ES-I3 (cell line): Measurements from ENCODE around the gene FBXO5.
A peak's percentile ranks its signal among the peaks of the same experiment; 100 is the strongest.
"Not testable (repeated sequence)": the region's sequence is repeated elsewhere in the genome, so short reads cannot be mapped to it uniquely, and the experiment has no call there.

Source experiments
- H3K36me3 ChIP-seq: 2 replicates; pipeline ENCODE4 v1.6.1; 2013; ENCODE audit warnings: mild to moderate bottlenecking, low read length, control low read depth, moderate library complexity; ENCODE audit not compliant: insufficient read depth
- H3K4me1 ChIP-seq: 2 replicates; pipeline ENCODE4 v1.6.1; 2013; ENCODE audit warnings: mild to moderate bottlenecking, control low read depth, low read length; ENCODE audit not compliant: insufficient read depth
- H3K9ac ChIP-seq: 2 replicates; pipeline ENCODE4 v1.6.1; 2013; ENCODE audit warnings: low read depth, mild to moderate bottlenecking, low read length, moderate library complexity
- H3K9me3 ChIP-seq: 2 replicates; pipeline ENCODE4 v1.6.1; 2013; ENCODE audit warnings: mild to moderate bottlenecking, low read length, moderate library complexity; ENCODE audit not compliant: control insufficient read depth, insufficient read depth

The FBXO5 gene

GRCh38 chr6:153002613-153003365 lies 19.9 kb upstream of the FBXO5 start, which contains the start of gene MTRF1L:
Gene MTRF1L (minus strand): TSS chr6:153002709. CDS start chr6:153002685, 24 bp downstream.
- Histone ChIP-seq H3K36me3 (no peaks in the 10 kb centered on the region), H3K9me3 (no peaks in the 10 kb centered on the region), H3K4me1 (no peaks in the 10 kb centered on the region), H3K9ac (peak within 1 kb of the TSS; percentile 93)

GRCh38 chr6:153001767-153002612 lies 19.1 kb upstream of the FBXO5 start:
- Histone ChIP-seq H3K9me3 (no peaks in the 10 kb centered on the region), H3K4me1 (no peaks in the 10 kb centered on the region), H3K9ac (peak overlapping the region; percentile 93), H3K36me3 (peaks cover 4% of the 10 kb centered on the region; the same call in 1 of the 2 replicates)

GRCh38 chr6:153000790-153001189 lies 17.9 kb upstream of the FBXO5 start:
- not testable (repeated sequence) for H3K36me3 ChIP-seq, H3K4me1 ChIP-seq, H3K9me3 ChIP-seq
- H3K9ac ChIP-seq, result 0 out of 2 replicates have a peak overlapping the region, but pooled peaks have one; percentile 93

GRCh38 chr6:153000243-153000642 lies 17.4 kb upstream of the FBXO5 start:
- Histone ChIP-seq H3K4me1 (no peaks in the 10 kb centered on the region), H3K36me3 (peaks cover 4% of the 10 kb centered on the region; the same call in 1 of the 2 replicates), H3K9me3 (no peaks in the 10 kb centered on the region), H3K9ac (no peak overlapping the region)

- not testable (repeated sequence) for H3K9me3 ChIP-seq, H3K36me3 ChIP-seq, H3K4me1 ChIP-seq, H3K9ac ChIP-seq
Observed at GRCh38 chr6:152999538-152999937, 16.7 kb upstream of the FBXO5 start.

GRCh38 chr6:152993847-152994246 lies 11.0 kb upstream of the FBXO5 start:
- no peak overlapping the region for H3K9ac ChIP-seq
- no peaks in the 10 kb centered on the region for H3K9me3 ChIP-seq
- no peaks in the 10 kb centered on the region for H3K4me1 ChIP-seq
- peaks cover 16% of the 10 kb centered on the region; the same call in 1 of the 2 replicates for H3K36me3 ChIP-seq

GRCh38 chr6:152993431-152993830 lies 10.6 kb upstream of the FBXO5 start:
- H3K4me1 ChIP-seq, result no peaks in the 10 kb centered on the region
- H3K9me3 ChIP-seq, result no peaks in the 10 kb centered on the region
- H3K9ac ChIP-seq, result no peak overlapping the region
- peaks cover 16% of the 10 kb centered on the region; the same call in 1 of the 2 replicates for H3K36me3 ChIP-seq

GRCh38 chr6:152986978-152987377 lies 4.1 kb upstream of the FBXO5 start:
- H3K9me3 ChIP-seq, result no peaks in the 10 kb centered on the region
- peaks cover 6% of the 10 kb centered on the region for H3K4me1 ChIP-seq
- no peak overlapping the region for H3K9ac ChIP-seq
- H3K36me3 ChIP-seq, result peaks cover 5% of the 10 kb centered on the region; the same call in 1 of the 2 replicates

GRCh38 chr6:152985300-152985699 lies 2.5 kb upstream of the FBXO5 start:
- peak overlapping the region; percentile 99 for H3K9ac ChIP-seq
- H3K36me3 ChIP-seq, H3K9me3 ChIP-seq, H3K4me1 ChIP-seq: not testable (repeated sequence)

GRCh38 chr6:152984513-152984872 lies 1.7 kb upstream of the FBXO5 start:
- H3K9me3 ChIP-seq, result no peaks in the 10 kb centered on the region
- H3K9ac ChIP-seq, result peak overlapping the region; percentile 99
- H3K36me3 ChIP-seq, result no peaks in the 10 kb centered on the region; the same call in 1 of the 2 replicates
- peaks cover 9% of the 10 kb centered on the region for H3K4me1 ChIP-seq

GRCh38 chr6:152983637-152984512 lies 1.0 kb upstream of the FBXO5 start:
- Histone ChIP-seq H3K9me3 (no peaks in the 10 kb centered on the region), H3K36me3 (no peaks in the 10 kb centered on the region; the same call in 1 of the 2 replicates), H3K9ac (peak overlapping the region; percentile 99), H3K4me1 (peaks cover 9% of the 10 kb centered on the region)

- peaks cover 5% of the 10 kb centered on the region for H3K36me3 ChIP-seq
- peak overlapping the region; percentile 78 for H3K9ac ChIP-seq
- H3K4me1 ChIP-seq, result peaks cover 17% of the 10 kb centered on the region
- no peaks in the 10 kb centered on the region for H3K9me3 ChIP-seq
Observed at GRCh38 chr6:152981989-152982903, 595 bp downstream of the FBXO5 start.

- Histone ChIP-seq H3K9me3 (no peaks in the 10 kb centered on the region), H3K36me3 (peaks cover 5% of the 10 kb centered on the region), H3K9ac (peak overlapping the region; percentile 78), H3K4me1 (peaks cover 24% of the 10 kb centered on the region)
Observed at GRCh38 chr6:152981219-152981618, 1.6 kb downstream of the FBXO5 start.
